WTC11 (cell line): Measurements from ENCODE around the gene TTC4. TPM values are rescaled to one million over a fixed set of nuclear protein-coding genes. Genes with fewer than 3 reads are reported as not detected.

Source experiments
- ATAC-seq: fragments of 200-7000 bp; cut with Tn5 transposase; 2 replicates; pipeline ENCODE4 v1.10.0; 2021; ENCODE audit warnings: mild to moderate bottlenecking, moderate library complexity
- CTCF ChIA-PET: fragments of 300-600 bp; sonication (Branson Sonifier 250); formaldehyde crosslinking; loops from one replicate; lab custom pipeline; 2021; ENCODE audit warnings: antibody characterized with exemption; lab: Charles Lee
- POLR2A ChIA-PET: fragments of 350-600 bp; sonication (Branson Sonifier 250); formaldehyde crosslinking; loops from one replicate; lab custom pipeline; 2021; ENCODE audit warnings: antibody characterized with exemption; lab: Charles Lee
- DNase-seq: peaks from one replicate; pipeline ENCODE4 v3.0.0; 2021; ENCODE audit warnings: low spot score
- H3K27ac Mint-ChIP-seq: 2 replicates; pipeline ENCODE4 v1.8.0; 2021; ENCODE audit warnings: mixed read lengths
- H3K27me3 Mint-ChIP-seq: 2 replicates; pipeline ENCODE4 v1.8.0; 2021; ENCODE audit warnings: low read depth, mild to moderate bottlenecking, moderate library complexity, mixed read lengths
- H3K36me3 Mint-ChIP-seq: 2 replicates; pipeline ENCODE4 v1.8.0; 2021; ENCODE audit warnings: mixed read lengths
- H3K4me1 Mint-ChIP-seq: 2 replicates; pipeline ENCODE4 v1.8.0; 2022; ENCODE audit warnings: mixed read lengths
- H3K4me3 Mint-ChIP-seq: 2 replicates; pipeline ENCODE4 v1.8.0; 2021; ENCODE audit warnings: mild to moderate bottlenecking, moderate library complexity, mixed read lengths
- H3K9me3 Mint-ChIP-seq: 2 replicates; pipeline ENCODE4 v1.8.0; 2021; ENCODE audit warnings: mixed read lengths
- AFF4 ChIP-seq: sonication (generic); formaldehyde crosslinking; IDR thresholded peaks from 2 replicates; pipeline ENCODE4 v1.8.1; 2023; ENCODE audit warnings: mild to moderate bottlenecking, missing genetic modification reagents, borderline replicate concordance
- ARID4B ChIP-seq: sonication (generic); formaldehyde crosslinking; IDR thresholded peaks from 2 replicates; pipeline ENCODE4 v1.8.0; 2023; ENCODE audit warnings: missing genetic modification reagents, mild to moderate bottlenecking, borderline replicate concordance
- ATF2 ChIP-seq: sonication (generic); formaldehyde crosslinking; IDR thresholded peaks from 2 replicates; pipeline ENCODE4 v1.8.1; 2022; ENCODE audit warnings: low read depth, missing genetic modification reagents, borderline replicate concordance
- ATF6 ChIP-seq: sonication (generic); formaldehyde crosslinking; IDR thresholded peaks from 2 replicates; pipeline ENCODE4 v1.8.1; 2023; ENCODE audit warnings: mild to moderate bottlenecking, missing genetic modification reagents
- GRHL2 ChIP-seq: fragments of 250-450 bp; sonication (Bioruptor Pico); IDR thresholded peaks from 2 replicates; pipeline ENCODE4 v1.8.0; 2022; ENCODE audit warnings: mild to moderate bottlenecking, moderate library complexity; ENCODE audit not compliant: insufficient replicate concordance, severe bottlenecking
- IRF2 ChIP-seq: sonication (generic); formaldehyde crosslinking; IDR thresholded peaks from 2 replicates; pipeline ENCODE4 v1.8.0; 2022; ENCODE audit warnings: low read depth, missing genetic modification reagents, borderline replicate concordance
- KAT7 ChIP-seq: sonication (generic); formaldehyde crosslinking; IDR thresholded peaks from 2 replicates; pipeline ENCODE4 v1.8.1; 2023; ENCODE audit warnings: missing genetic modification reagents, mild to moderate bottlenecking, borderline replicate concordance
- NR2C2 ChIP-seq: sonication (generic); formaldehyde crosslinking; IDR thresholded peaks from 2 replicates; pipeline ENCODE4 v1.8.0; 2022; ENCODE audit warnings: mild to moderate bottlenecking, missing genetic modification reagents
- PRRX2 ChIP-seq: fragments of 250-450 bp; sonication (Bioruptor Pico); IDR thresholded peaks from 2 replicates; pipeline ENCODE4 v1.8.0; 2021; ENCODE audit warnings: mild to moderate bottlenecking
- TEAD1 ChIP-seq: sonication (generic); formaldehyde crosslinking; IDR thresholded peaks from 2 replicates; pipeline ENCODE4 v1.8.0; 2022; ENCODE audit warnings: mild to moderate bottlenecking, missing genetic modification reagents
- ZNF263 ChIP-seq: sonication (generic); formaldehyde crosslinking; IDR thresholded peaks from 2 replicates; pipeline ENCODE4 v1.8.1; 2022; ENCODE audit warnings: low read depth, mild to moderate bottlenecking, moderate library complexity, missing genetic modification reagents
- ZNF281 ChIP-seq: sonication (generic); formaldehyde crosslinking; IDR thresholded peaks from 2 replicates; pipeline ENCODE4 v1.8.0; 2023; ENCODE audit warnings: mild to moderate bottlenecking, missing genetic modification reagents
- ZNF416 ChIP-seq: fragments of 250-450 bp; sonication (Bioruptor Pico); IDR thresholded peaks from 2 replicates; pipeline ENCODE4 v1.9.0; 2021; ENCODE audit warnings: mild to moderate bottlenecking, inconsistent platforms
- ZNF512 ChIP-seq: sonication (generic); formaldehyde crosslinking; IDR thresholded peaks from 2 replicates; pipeline ENCODE4 v1.8.1; 2022; ENCODE audit warnings: missing genetic modification reagents, borderline replicate concordance
- ZNF532 ChIP-seq: fragments of 250-450 bp; sonication (Bioruptor Pico); IDR thresholded peaks from 2 replicates; pipeline ENCODE4 v1.9.0; 2021; ENCODE audit warnings: mild to moderate bottlenecking, borderline replicate concordance
- total RNA-seq: library from RNA; stranded (reverse); gene quantifications from 3 replicates; pipeline ENCODE4 v1.2.3, GENCODE V29; 2021

The TTC4 gene
- total RNA-seq, 1 experiment from 2014 or later = 18.8 TPM

GRCh38 chr1:54667797-54668196 is 47.9 kb upstream of the TTC4 start (continued):
- TF ChIP-seq KAT7 (CRISPR knock-in tag) (no peak), ARID4B (CRISPR knock-in tag) (no peak)

GRCh38 chr1:54668567-54668966 is 47.1 kb upstream of the TTC4 start:
- no peaks in the 10 kb centered on the region for H3K4me1 Mint-ChIP-seq
- no peak overlapping the region for H3K27ac Mint-ChIP-seq
- DNase-seq (no peak), ATAC-seq (peak; percentile 73)
- H3K9me3 Mint-ChIP-seq = no peaks in the 10 kb centered on the region
- no peaks in the 10 kb centered on the region; the same call in 1 of the 2 replicates for H3K27me3 Mint-ChIP-seq
- H3K36me3 Mint-ChIP-seq = no peaks in the 10 kb centered on the region
- ChIA-PET CTCF (no interaction called here), POLR2A (no interaction called here)
- no peak overlapping the region for H3K4me3 Mint-ChIP-seq
- TF ChIP-seq NR2C2 (CRISPR knock-in tag) (no peak), ATF6 (no peak), ZNF263 (no peak), ZNF532 (CRISPR knock-in tag) (no peak), ZNF281 (CRISPR knock-in tag) (no peak), IRF2 (no peak), ZNF512 (CRISPR knock-in tag) (no peak), PRRX2 (CRISPR knock-in tag) (no peak), ATF2 (no peak), AFF4 (CRISPR knock-in tag) (no peak), GRHL2 (no peak), ZNF416 (CRISPR knock-in tag) (no peak), TEAD1 (CRISPR knock-in tag) (no peak)
